K562 (cell line): Measurements from ENCODE around the gene FZD4. TPM values are rescaled to one million over a fixed set of nuclear protein-coding genes. Genes with fewer than 3 reads are reported as not detected.

Source experiments
- ATAC-seq: fragments of 200-7000 bp; cut with Tn5 transposase; 3 replicates; pipeline ENCODE4 v1.9.1; 2020; ENCODE audit warnings: moderate library complexity
- BruUV-seq: library from RNA; stranded (reverse); fragments of 400-500 nt; replicated peaks from 2 replicates; lab custom pipeline; 2021; lab: Mats Ljungman, UMichigan
- CTCF ChIA-PET: fragments of 300-600 bp; formaldehyde crosslinking; extraction: SDS; loops from one replicate; lab custom pipeline; 2021; ENCODE audit warnings: low intra/inter-chr PET ratio; lab: Yijun Ruan, JAX
- POLR2A ChIA-PET: fragments of 300-600, 350-650 bp; sonication (Branson Sonifier 250); formaldehyde crosslinking; extraction: SDS; loops from one replicate; lab custom pipeline; 2021; ENCODE audit warnings: antibody characterized with exemption, inconsistent platforms; lab: Yijun Ruan, JAX
- DNase-seq, 4 experiments: peaks; one replicate each; pipeline versions ENCODE4 v3.0.0 to v3.0.0-alpha.2; 2011 to 2018; ENCODE audit warnings: low spot score in 3 of 4, mixed read lengths in 3 of 4; ENCODE audit errors: extremely low read depth in 1 of 4
- FAIRE-seq: peaks from 2 replicates; lab custom pipeline; 2011; peaks lifted over from hg19 to GRCh38; lab: Jason Lieb, UNC
- H2AFZ ChIP-seq: 2 replicates; pipeline ENCODE4 v1.6.0; 2011; ENCODE audit warnings: low read depth, low read length, control low read depth, inconsistent platforms
- H3K27ac ChIP-seq: fragments of 200-600 bp; 3 replicates; pipeline ENCODE4 v1.8.0; 2011; ENCODE audit warnings: low read depth, mild to moderate bottlenecking, control low read depth, inconsistent platforms, low read length, moderate library complexity, mixed read lengths; ENCODE audit errors: extremely low read depth
- H3K27me3 ChIP-seq, 2 experiments: fragments of 300-600 bp in 1 of 2; 2 replicates in 1 of 2; 3 replicates in 1 of 2; pipeline versions ENCODE4 v1.6.0 to v1.8.0; 2011; ENCODE audit warnings: inconsistent platforms in 2 of 2, low read length in 2 of 2, mild to moderate bottlenecking in 1 of 2, mixed read lengths in 1 of 2, moderate library complexity in 1 of 2; ENCODE audit not compliant: control insufficient read depth in 2 of 2, insufficient read depth in 2 of 2
- H3K36me3 ChIP-seq: fragments of 300-600 bp; 3 replicates; pipeline ENCODE4 v1.8.0; 2011; ENCODE audit warnings: mild to moderate bottlenecking, low read length, inconsistent platforms; ENCODE audit not compliant: control insufficient read depth, insufficient read depth
- H3K4me1 ChIP-seq, 2 experiments: fragments of 200-600 bp in 1 of 2; replicated peaks in 1 of 2; 2 replicates in 1 of 2; 3 replicates in 1 of 2; pipeline versions ENCODE4 v1.5.1 to v1.8.0; 2011; ENCODE audit warnings: inconsistent platforms in 2 of 2, low read length in 2 of 2, mild to moderate bottlenecking in 1 of 2, mixed read lengths in 1 of 2, moderate library complexity in 1 of 2; ENCODE audit not compliant: control insufficient read depth in 2 of 2, insufficient read depth in 2 of 2
- H3K4me2 ChIP-seq: 2 replicates; pipeline ENCODE4 v1.6.1; 2011; ENCODE audit warnings: low read length, control low read depth, inconsistent platforms, mixed read lengths; ENCODE audit not compliant: insufficient read depth
- H3K4me3 ChIP-seq: fragments of 200-600 bp; sonication (generic), shearing (Covaris generic); 2 replicates; pipeline ENCODE4 v1.5.1; 2016; ENCODE audit warnings: control low read depth, inconsistent platforms
- H3K79me2 ChIP-seq: fragments of 200-600 bp; 3 replicates; pipeline ENCODE4 v1.8.0; 2011; ENCODE audit warnings: low read length, inconsistent platforms; ENCODE audit not compliant: control insufficient read depth, insufficient read depth
- H3K9ac ChIP-seq, 2 experiments: 2 replicates each; pipeline versions ENCODE4 v1.6.0 to v1.6.1; 2011; ENCODE audit warnings: low read depth in 2 of 2, low read length in 2 of 2, control low read depth in 1 of 2, inconsistent platforms in 1 of 2, mild to moderate bottlenecking in 1 of 2, mixed read lengths in 1 of 2; ENCODE audit not compliant: insufficient read depth in 1 of 2
- H3K9me1 ChIP-seq: one replicate; pipeline ENCODE4 v1.6.0; 2011; ENCODE audit warnings: inconsistent platforms, mild to moderate bottlenecking, low read length, moderate library complexity; ENCODE audit not compliant: control insufficient read depth, insufficient read depth
- H3K9me3 ChIP-seq: replicated peaks from 2 replicates; pipeline ENCODE4 v1.5.1; 2011; ENCODE audit warnings: low read depth, low read length, inconsistent platforms; ENCODE audit not compliant: control insufficient read depth, insufficient read depth
- H4K20me1 ChIP-seq: replicated peaks from 2 replicates; pipeline ENCODE4 v1.6.1; 2011; ENCODE audit warnings: low read length, inconsistent platforms, mixed read lengths; ENCODE audit not compliant: control insufficient read depth, insufficient read depth
- ASH1L ChIP-seq: fragments of 450-650 bp; IDR thresholded peaks from 2 replicates; pipeline ENCODE4 v1.6.1; 2018; ENCODE audit warnings: borderline replicate concordance, mild to moderate bottlenecking, low read depth; ENCODE audit not compliant: partially characterized antibody
- CEBPB ChIP-seq: fragments of 450-650 bp; IDR thresholded peaks from 2 replicates; pipeline ENCODE4 v1.6.1; 2016; ENCODE audit warnings: missing genetic modification characterization, missing compliant biosample characterization
- E2F1 ChIP-seq: sonication (generic); formaldehyde crosslinking; IDR thresholded peaks from 2 replicates; pipeline ENCODE4 v1.8.1; 2023; ENCODE audit warnings: mild to moderate bottlenecking, missing genetic modification reagents, moderate library complexity
- NEUROD1 ChIP-seq: fragments of 150-350 bp; IDR thresholded peaks from 2 replicates; pipeline ENCODE4 v1.6.1; 2014; ENCODE audit warnings: borderline replicate concordance, low read length, low read depth; ENCODE audit not compliant: partially characterized antibody
- ZNF311 ChIP-seq: fragments of 250-450 bp; sonication (Bioruptor Pico); IDR thresholded peaks from 2 replicates; pipeline ENCODE4 v1.4.0; 2020; ENCODE audit warnings: mild to moderate bottlenecking, moderate library complexity
- ZNF384 ChIP-seq: IDR thresholded peaks from 2 replicates; pipeline ENCODE4 v1.6.1; 2012; ENCODE audit warnings: low read depth, low read length, improper control_type of control experiment
- WGBS: fragments of 100-300 bp; shearing (Covaris generic); methylation state at CpG from one replicate; pipeline ENCODE4 v1.1.6; 2016; ENCODE audit warnings: low coverage, mixed read lengths; ENCODE audit not compliant: insufficient coverage; ENCODE audit errors: missing lambda C conversion rate; 5-methylcytosine and 5-hydroxymethylcytosine counted together
- in situ Hi-C: fragments of 300-500 bp; cut with MboI; formaldehyde crosslinking; loops from 4 replicates; pipeline ENCODE4 v1.15.0; 2018; ENCODE audit warnings: inconsistent platforms, mixed read lengths
- intact Hi-C: fragments of 100-400 bp; cut with micrococcal nuclease; formaldehyde crosslinking; loops from 2 replicates; pipeline ENCODE4 v1.14.2; 2022
- polyA plus RNA-seq, 8 experiments: library from polyadenylated mRNA; depleted of rRNA in 4 of 8; stranded (reverse) in 5 of 8; unstranded in 3 of 8; fragments of >200 nt; fragmentation: Nextera tagmentation in 2 of 8; fragmentation: Illumina TruSeq in 1 of 8; extraction: Ambion mirVana in 2 of 8; extraction: Trizol in 1 of 8; gene quantifications; 2 replicates each; pipeline versions ENCODE4 v1.2.1 to v1.2.3, GENCODE V29; 2011 to 2014; ENCODE audit warnings: inconsistent platforms in 1 of 8, missing spikeins in 1 of 8
- total RNA-seq, 7 experiments: library from RNA; depleted of rRNA in 6 of 7; stranded (reverse); fragments of >200 nt in 6 of 7; fragmentation: Illumina TruSeq in 2 of 7; extraction: Trizol in 2 of 7; gene quantifications; 2 replicates each; pipeline versions ENCODE4 v1.2.1 to v1.2.3, GENCODE V29; 2011 to 2021; ENCODE audit warnings: low replicate concordance in 1 of 7

The FZD4 gene
- total and polyA plus RNA-seq, 9 of the 15 experiments (the other 6 are each of a cell fraction or from before 2014, with no cell fraction given) = 1.2 to 7.9 (median 5.8) TPM

GRCh38 chr11:86983021-86983488 is 27.9 kb upstream of the FZD4 start:
- TF ChIP-seq ZNF384 (no peak), E2F1 (CRISPR knock-in tag) (no peak), ASH1L (no peak), CEBPB (tag) (peak; percentile 47), ZNF311 (no peak), NEUROD1 (no peak)
- no peaks in the 10 kb centered on the region for H3K36me3 ChIP-seq
- in situ Hi-C loops (no loop called here), intact Hi-C loops (loop anchor here (5.0 kb wide), 1 partner anchor 46 kb away; no protein-coding TSS in a partner anchor)
- H4K20me1 ChIP-seq = no peaks in the 10 kb centered on the region
- H3K79me2 ChIP-seq = no peaks in the 10 kb centered on the region
- no peak overlapping the region for H3K4me3 ChIP-seq
- DNase-seq (no peak), ATAC-seq (no peak), FAIRE-seq (no peak)
- peak overlapping the region in 1 of 2 experiments; percentile 41; a peak in 2 of 4 replicates for H3K9ac ChIP-seq
- no peaks in the 10 kb centered on the region; a peak in 1 of 5 replicates for H3K4me1 ChIP-seq
- H3K27me3 ChIP-seq = no peaks in the 10 kb centered on the region
- no peaks in the 10 kb centered on the region for H3K9me3 ChIP-seq
- H3K4me2 ChIP-seq = no peak overlapping the region
- POLR2A ChIA-PET = interaction anchor here (1.4 kb wide), 1 partner anchor 17 kb away, joined by 3 read pairs; no protein-coding TSS in a partner anchor
- no peak overlapping the region for H3K27ac ChIP-seq
- no peak overlapping the region for H2AFZ ChIP-seq
- 77% methylated on average over 4 of the region's 4 CpGs for WGBS
- H3K9me1 ChIP-seq = no peaks in the 10 kb centered on the region
- no TSS peak for BruUV-seq
- CTCF ChIA-PET = no interaction called here
